Erythroblast (primary cell): ENCODE data around the gene TBC1D8B.
A peak's percentile ranks its signal among the peaks of the same experiment; 100 is the strongest.
"Not testable (repeated sequence)": the region's sequence is repeated elsewhere in the genome, so short reads cannot be mapped to it uniquely, and the experiment has no call there.

Source experiments
- DNase-seq, 2 experiments: peaks; one replicate each; lab custom pipeline; 2025; lab: John Stamatoyannopoulos, UW
- GATA1 ChIP-seq: IDR thresholded peaks from 2 replicates; pipeline ENCODE4 v1.6.1; 2011; ENCODE audit warnings: low read depth, mild to moderate bottlenecking, control low read depth, low read length, moderate library complexity
- POLR2A ChIP-seq: IDR thresholded peaks from 2 replicates; pipeline ENCODE4 v1.6.1; 2011; ENCODE audit warnings: mild to moderate bottlenecking, low read length

The TBC1D8B gene

DNA sequence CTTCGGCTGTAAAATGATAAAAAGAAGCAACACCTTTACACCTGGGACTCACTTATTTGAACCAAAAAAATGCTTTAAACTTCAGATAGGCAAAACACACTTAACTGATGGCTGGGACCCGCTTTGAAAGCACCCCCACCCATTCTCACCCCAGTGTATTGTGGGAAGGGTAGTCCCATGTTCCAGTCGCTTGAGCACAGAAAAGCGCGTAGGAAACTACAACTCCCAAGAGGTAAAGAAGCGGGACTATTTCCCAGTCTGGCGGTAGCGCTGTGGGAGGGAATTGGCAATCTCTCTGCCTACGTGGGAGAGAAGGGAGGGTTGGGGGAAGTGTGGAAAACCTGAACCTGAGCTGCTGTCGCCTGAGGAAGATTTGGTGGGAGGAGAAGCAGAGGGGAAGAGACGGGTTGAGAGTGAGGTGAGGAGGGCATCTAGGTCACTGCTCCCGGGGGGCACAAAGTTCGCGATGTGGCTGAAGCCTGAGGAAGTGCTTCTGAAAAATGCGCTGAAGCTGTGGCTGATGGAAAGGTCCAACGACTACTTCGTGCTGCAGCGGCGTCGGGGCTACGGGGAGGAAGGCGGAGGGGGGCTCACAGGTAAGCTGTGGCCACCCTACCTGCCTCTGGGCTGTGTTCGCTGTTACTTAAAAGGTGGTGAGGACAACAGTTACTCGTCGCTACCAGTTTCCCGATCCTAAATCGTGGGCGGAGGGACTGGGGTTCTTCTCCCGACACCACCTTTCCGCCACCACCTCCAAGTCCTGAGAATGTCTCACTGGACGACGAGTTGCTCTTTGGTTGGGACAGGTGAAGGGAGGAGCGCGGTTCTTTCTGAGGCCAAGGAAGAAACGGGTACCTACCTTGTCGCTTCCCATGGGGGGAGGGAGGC lies at the start of gene TBC1D8B:
Gene TBC1D8B (plus strand): TSS at position 286 of the 888 bp plus-strand sequence. CDS start 181 bp downstream, at position 467.
- DNase-seq: peak; percentile 74 to 76
- TF ChIP-seq GATA1: no peak
- peak; percentile 35 for TF ChIP-seq POLR2A

GRCh38 chrX:106769288-106769687 lies 33.2 kb upstream of the TBC1D8B start:
- not testable (repeated sequence) for DNase-seq

GRCh38 chrX:106774981-106775380 lies 27.5 kb upstream of the TBC1D8B start:
- TF ChIP-seq GATA1 (no peak), POLR2A (no peak)
- no peak for DNase-seq

- DNase-seq: no peak
- TF ChIP-seq GATA1: no peak
- no peak for TF ChIP-seq POLR2A
Observed at GRCh38 chrX:106780264-106780663, 22.2 kb upstream of the TBC1D8B start.

DNA sequence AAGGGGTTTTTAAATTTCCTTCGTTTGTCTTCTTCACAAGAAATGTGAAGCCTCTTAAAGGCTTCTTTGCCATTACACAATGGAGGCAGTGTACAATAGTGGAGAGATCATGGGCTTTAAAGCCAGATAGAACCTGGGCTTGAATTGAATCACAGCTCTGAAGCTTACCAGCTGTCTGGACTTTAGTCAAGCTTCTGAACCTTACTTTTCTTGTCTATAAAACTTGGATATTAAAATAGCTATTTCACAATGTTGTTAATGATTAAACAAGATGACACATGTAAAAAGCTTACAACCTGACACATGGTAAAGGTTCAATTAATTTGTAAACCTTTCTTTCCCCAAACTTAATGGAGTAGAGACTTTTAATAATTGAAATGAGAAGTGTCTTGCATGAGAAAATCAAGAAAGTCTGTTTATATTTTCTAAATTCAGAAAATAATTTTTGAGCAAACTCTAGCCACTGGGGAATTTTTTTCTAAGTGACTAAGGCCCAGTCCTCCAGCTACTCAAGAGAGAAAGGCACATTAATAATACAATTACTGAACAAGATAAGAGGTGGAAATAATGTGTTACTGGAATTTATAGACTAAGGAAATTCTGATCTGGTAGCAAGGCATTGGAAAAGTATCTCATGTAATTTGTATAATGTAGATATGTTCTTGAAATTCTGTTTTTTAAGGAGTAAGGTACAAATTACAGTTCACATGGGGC lies 21.7 kb upstream of the TBC1D8B start:
- TF ChIP-seq POLR2A: no peak
- TF ChIP-seq GATA1: no peak
- DNase-seq: no peak

GRCh38 chrX:106783716-106784115 lies 18.8 kb upstream of the TBC1D8B start:
- TF ChIP-seq GATA1 (no peak), POLR2A (no peak)
- no peak for DNase-seq

- peak; percentile 0 to 15 for DNase-seq
- TF ChIP-seq GATA1 (no peak), POLR2A (no peak)
Observed at GRCh38 chrX:106791495-106791894, 11.0 kb upstream of the TBC1D8B start.

- TF ChIP-seq POLR2A: no peak
- DNase-seq: peak in 1 of 2 experiments; percentile 28
Observed at GRCh38 chrX:106802063-106802387, 448 bp upstream of the TBC1D8B start.

- TF ChIP-seq GATA1 (no peak), POLR2A (no peak)
- no peak for DNase-seq
Observed at GRCh38 chrX:106811131-106811910, 8.8 kb downstream of the TBC1D8B start.

DNA sequence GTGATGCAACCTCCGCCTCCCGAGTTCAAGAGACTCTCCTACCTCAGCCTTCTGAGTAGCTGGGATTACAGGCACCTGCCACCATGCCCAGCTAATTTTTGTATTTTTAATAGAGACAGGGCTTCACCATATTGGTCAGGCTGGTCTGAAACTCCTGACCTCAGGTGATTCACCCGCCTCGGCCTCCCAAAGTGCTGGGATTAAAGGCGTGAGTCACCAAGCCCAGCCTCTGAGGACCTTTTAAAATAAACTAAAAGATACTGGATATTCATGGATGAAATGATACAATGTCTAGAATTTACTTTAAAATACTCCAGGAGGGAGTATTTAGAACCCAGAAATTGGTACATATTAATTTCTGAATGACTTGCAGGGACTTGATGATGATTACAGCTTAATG lies 10.5 kb downstream of the TBC1D8B start:
- DNase-seq: not testable (repeated sequence)

GRCh38 chrX:106814093-106814492 lies 11.6 kb downstream of the TBC1D8B start:
- DNase-seq: not testable (repeated sequence)

GRCh38 chrX:106862972-106863688 lies 60.7 kb downstream of the TBC1D8B start:
- peak; percentile 2 to 10 for DNase-seq
- TF ChIP-seq POLR2A (no peak), GATA1 (no peak)

- no peak for DNase-seq
- no peak for TF ChIP-seq GATA1
- no peak for TF ChIP-seq POLR2A
Observed at GRCh38 chrX:106863697-106864096, 61.2 kb downstream of the TBC1D8B start.

DNA sequence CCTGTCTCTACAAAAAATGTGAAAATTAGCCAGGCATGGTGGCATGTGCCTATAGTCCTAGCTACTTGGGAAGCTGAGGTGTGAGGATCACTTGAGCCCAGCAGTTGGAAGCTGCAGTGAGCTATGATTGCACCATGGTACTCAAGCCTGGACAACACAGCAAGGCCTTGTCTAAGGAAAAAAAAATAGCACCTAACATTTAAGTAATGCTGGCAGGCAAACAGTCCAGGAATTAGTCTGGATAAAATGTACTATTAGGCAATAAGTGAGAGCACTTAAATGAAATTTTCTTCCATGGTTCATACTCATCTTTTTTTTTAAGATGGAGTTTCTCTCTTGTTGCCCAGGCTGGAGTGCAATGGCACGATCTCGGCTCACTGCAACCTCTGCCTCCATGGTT lies 70.3 kb downstream of the TBC1D8B start:
- not testable (repeated sequence) for DNase-seq
